Suprapubic skin (tissue), 3 donors: Measurements from ENCODE around the gene RNF130.

Experiments used
- CTCF ChIP-seq, 2 donors: fragments of 200-600 bp in 1 of 2; fragments of 450-650 bp in 1 of 2; sonication (generic) in 1 of 2; IDR thresholded peaks; one replicate each; pipeline ENCODE4 v1.5.1; 2016 to 2019; ENCODE audit warnings: antibody characterized with exemption in 2 of 2, mild to moderate bottlenecking in 1 of 2, moderate library complexity in 1 of 2
- POLR2AphosphoS5 ChIP-seq, 3 donors: sonication (generic); formaldehyde crosslinking; IDR thresholded peaks; one replicate each; pipeline ENCODE4 v1.6.1; 2017; ENCODE audit warnings: antibody characterized with exemption in 3 of 3

GRCh38 chr5:179998485-179998884, 73.1 kb downstream of the RNF130 start:
- TF ChIP-seq CTCF (IDR thresholded peaks at IDR 0.05) (no peak), POLR2AphosphoS5 (IDR thresholded peaks at IDR 0.05) (no peak)
